Measurements from ENCODE around the gene SNN. TPM values are rescaled to one million over a fixed set of nuclear protein-coding genes. Genes with fewer than 3 reads are reported as not detected.

The SNN gene
- total RNA-seq (10 to 100 TPM in 6 of 7 donors, 1 to 10 TPM in 1; 8.0 to 40.3 (median 24.7) TPM), polyA plus RNA-seq (10 to 100 TPM; 18.0 to 18.3 TPM)
- long read RNA-seq, donor 1, transcript SNN-201 (2 exons, 3,312 nt): major isoform, 21 of 55 reads
- long read RNA-seq, donor 1, partial matches to known transcripts: 33 of 55 reads
- long read RNA-seq, donor 1, other reads (novel, unspliced or antisense): 1 of 55 reads
- long read RNA-seq, donor 2, transcript SNN-201 (2 exons, 3,312 nt): major isoform, 14 of 14 reads
- long read RNA-seq, donor 2, partial matches to known transcripts: 0 of 14 reads
- long read RNA-seq, donor 2, other reads (novel, unspliced or antisense): 0 of 14 reads
- long read RNA-seq, donor 3, transcript SNN-201 (2 exons, 3,312 nt): major isoform, 95 of 113 reads
- long read RNA-seq, donor 3, partial matches to known transcripts: 18 of 113 reads
- long read RNA-seq, donor 3, other reads (novel, unspliced or antisense): 0 of 113 reads

DNA sequence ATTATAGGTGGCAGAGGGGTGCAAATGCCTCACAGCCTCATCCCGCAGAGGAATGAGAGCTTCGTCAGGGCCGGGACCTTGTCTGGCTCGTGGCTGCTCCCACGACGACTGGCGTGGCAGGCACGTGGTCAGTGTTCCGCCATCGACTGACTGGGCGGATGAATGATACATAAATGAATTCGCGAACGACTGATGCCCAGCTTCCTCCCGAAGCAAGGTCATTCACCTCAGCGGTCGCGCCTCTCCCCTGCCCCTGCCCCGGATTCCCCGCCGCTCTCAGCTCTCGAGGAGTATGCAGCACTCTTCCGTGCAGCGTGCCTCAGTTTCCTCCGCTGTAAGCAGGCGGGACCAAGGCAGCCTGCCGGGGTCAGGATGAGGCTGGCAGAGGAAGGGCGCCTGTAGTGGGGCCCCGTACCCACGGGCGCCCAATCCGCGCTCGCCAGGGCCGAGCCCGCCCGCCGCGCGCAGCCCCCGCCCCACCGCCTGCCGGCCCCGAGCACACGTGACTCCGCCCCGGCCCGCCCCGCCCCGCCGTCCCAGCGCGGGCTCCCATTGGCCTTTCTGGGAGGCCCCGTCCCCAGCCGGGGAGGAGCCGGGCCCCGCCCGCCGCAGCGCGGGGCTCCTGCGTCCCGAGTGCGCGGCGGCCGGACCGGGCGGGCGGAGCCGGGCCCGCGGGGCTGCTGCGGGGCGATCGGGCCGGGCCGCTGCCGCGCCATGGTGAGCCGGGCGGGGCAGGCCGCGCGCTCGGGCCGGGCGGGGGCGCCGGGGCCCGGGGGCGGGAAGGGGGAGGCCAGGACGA lies at the start of gene SNN:
TSS of gene SNN (plus strand) at position 632 of the 799 bp plus-strand sequence. CDS start 7,605 bp downstream, outside the sequence.
- TF ChIP-seq POLR2A (IDR thresholded peaks at IDR 0.05) (no peak), EP300 (IDR thresholded peaks at IDR 0.05) (no peak)
- TF ChIP-seq, protein P1, sequence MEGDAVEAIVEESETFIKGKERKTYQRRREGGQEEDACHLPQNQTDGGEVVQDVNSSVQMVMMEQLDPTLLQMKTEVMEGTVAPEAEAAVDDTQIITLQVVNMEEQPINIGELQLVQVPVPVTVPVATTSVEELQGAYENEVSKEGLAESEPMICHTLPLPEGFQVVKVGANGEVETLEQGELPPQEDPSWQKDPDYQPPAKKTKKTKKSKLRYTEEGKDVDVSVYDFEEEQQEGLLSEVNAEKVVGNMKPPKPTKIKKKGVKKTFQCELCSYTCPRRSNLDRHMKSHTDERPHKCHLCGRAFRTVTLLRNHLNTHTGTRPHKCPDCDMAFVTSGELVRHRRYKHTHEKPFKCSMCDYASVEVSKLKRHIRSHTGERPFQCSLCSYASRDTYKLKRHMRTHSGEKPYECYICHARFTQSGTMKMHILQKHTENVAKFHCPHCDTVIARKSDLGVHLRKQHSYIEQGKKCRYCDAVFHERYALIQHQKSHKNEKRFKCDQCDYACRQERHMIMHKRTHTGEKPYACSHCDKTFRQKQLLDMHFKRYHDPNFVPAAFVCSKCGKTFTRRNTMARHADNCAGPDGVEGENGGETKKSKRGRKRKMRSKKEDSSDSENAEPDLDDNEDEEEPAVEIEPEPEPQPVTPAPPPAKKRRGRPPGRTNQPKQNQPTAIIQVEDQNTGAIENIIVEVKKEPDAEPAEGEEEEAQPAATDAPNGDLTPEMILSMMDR (IDR thresholded peaks at IDR 0.05): no peak
- Histone ChIP-seq H3K4me3 (peak within 1 kb of the TSS; percentile 66), H3K4me1 (ENCODE audit: insufficient read depth) (peaks cover 20% of the 10 kb centered on the region), H3K27me3 (no peaks in the 10 kb centered on the region), H3K36me3 (no peaks in the 10 kb centered on the region), H3K9me3 (no peaks in the 10 kb centered on the region), H3K27ac (peak within 1 kb of the TSS; percentile 60 to 64)
- intact Hi-C loops (cut with DNase I): loop anchor here in 1 of 4 donors (10.0 kb wide), 1 partner anchor 77 kb away; the partner anchor contains the start of gene TXNDC11
- WGBS, 3 donors: 2 to 9% (median 3%) methylated on average over 26 to 91 of the region's 93 CpGs
- peak; percentile 87 to 93 (median 90) for DNase-seq

DNA sequence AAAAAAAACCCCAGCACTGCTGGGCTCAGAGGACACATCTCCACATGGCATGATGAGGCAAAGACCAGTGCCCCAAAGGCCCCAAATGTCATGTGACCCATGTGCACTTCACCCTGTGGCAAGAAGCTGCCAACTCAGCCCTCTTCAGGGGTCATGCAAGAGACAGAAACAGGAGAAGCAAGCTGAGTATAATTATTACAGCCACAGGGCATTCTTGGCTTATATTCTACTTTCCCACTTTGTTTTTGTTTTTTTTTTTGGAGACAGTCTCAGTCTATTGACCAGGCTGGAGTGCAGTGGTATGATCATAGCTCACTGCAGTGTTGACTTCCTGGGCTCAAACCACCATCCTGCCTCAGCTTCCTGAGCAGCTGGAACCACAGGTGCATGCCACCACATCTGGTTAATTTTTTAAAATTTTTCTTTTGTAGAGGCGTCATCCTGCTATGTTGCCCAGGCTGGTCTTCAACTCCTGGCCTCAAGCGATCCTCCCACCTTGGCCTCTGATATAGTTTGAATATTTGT lies 48.9 kb upstream of the SNN start:
- Histone ChIP-seq H3K4me1 (ENCODE audit: insufficient read depth) (peaks cover 10% of the 10 kb centered on the region), H3K36me3 (no peaks in the 10 kb centered on the region), H3K27me3 (no peaks in the 10 kb centered on the region), H3K4me3 (no peak overlapping the region), H3K9me3 (no peaks in the 10 kb centered on the region), H3K27ac (no peak overlapping the region)
- TF ChIP-seq EP300 (IDR thresholded peaks at IDR 0.05): no peak
- DNase-seq: no peak
- intact Hi-C loops (cut with DNase I): no loop called here
- 86 to 92% (median 91%) methylated on average over 2 of the region's 2 CpGs for WGBS, 3 donors

DNA sequence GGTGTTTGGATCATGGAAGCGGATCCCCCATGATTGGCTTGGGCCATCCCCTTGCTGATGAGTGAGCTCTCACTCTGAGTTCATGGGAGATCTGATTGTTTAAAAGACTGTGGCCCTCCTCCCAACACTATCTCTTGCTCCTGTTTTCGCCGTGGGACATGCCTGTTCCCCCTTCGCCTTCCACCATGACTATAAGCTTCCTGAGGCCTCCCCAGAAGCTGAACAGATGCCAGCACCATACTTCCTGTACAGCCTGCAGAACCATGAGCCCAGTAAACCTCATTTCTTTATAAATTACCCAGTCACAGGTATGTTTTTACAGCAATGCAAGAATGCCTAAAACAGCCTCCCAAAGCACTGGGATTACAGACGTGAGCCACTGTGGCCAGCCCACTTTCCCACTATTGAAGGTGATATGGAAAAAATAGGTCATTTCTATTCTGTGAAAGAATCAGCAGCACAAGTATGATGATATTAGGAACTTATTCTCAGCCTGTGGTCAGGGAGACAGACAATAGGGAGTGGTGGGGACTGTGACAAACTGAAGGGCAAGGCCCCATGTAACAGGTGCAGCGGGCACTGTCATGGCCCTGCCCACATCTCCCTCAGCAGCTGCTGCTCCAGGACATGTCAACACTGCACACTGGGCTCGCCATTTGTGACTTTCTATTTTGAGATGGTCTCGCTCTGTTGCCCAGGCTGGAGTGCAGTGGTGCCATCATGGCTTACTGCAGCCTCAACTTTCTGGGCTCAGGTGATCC lies 47.8 kb upstream of the SNN start:
- Histone ChIP-seq H3K27ac (no peak overlapping the region), H3K27me3 (no peaks in the 10 kb centered on the region), H3K4me1 (ENCODE audit: insufficient read depth) (peaks cover 10% of the 10 kb centered on the region), H3K9me3 (no peaks in the 10 kb centered on the region), H3K36me3 (no peaks in the 10 kb centered on the region), H3K4me3 (no peak overlapping the region)
- no peak for DNase-seq
- intact Hi-C loops (cut with DNase I): no loop called here
- WGBS, 3 donors: 85 to 97% (median 95%) methylated on average over 8 of the region's 8 CpGs
- TF ChIP-seq, protein P1 (IDR thresholded peaks at IDR 0.05): no peak
- no peak for TF ChIP-seq POLR2A (IDR thresholded peaks at IDR 0.05)

DNA sequence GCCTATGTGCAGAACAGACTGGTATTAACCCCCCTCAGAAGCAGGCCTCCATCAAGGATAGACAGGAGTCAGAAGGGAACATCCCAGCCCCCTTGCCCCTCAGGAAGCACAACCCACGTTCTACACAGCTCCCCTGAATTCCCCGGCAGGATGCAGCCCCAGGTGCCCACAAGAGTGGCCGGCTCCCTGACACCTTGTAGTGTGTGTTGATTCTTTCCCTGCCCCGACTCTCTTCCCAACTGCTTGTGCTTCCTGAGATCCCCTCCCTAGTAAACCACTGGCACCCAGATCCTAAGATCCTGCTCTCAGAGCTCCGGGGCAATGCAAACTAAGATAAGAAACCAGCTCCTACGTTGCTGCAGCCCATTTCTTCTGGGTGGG lies 46.7 kb upstream of the SNN start:
- no peaks in the 10 kb centered on the region for H3K9me3 ChIP-seq
- no peaks in the 10 kb centered on the region for H3K27me3 ChIP-seq
- intact Hi-C loops (cut with DNase I): no loop called here
- H3K4me1 ChIP-seq (ENCODE audit: insufficient read depth): peaks cover 10% of the 10 kb centered on the region
- no peak for TF ChIP-seq POLR2A (IDR thresholded peaks at IDR 0.05)
- TF ChIP-seq, protein P1 (IDR thresholded peaks at IDR 0.05): no peak
- no peak for TF ChIP-seq EP300 (IDR thresholded peaks at IDR 0.05)
- H3K4me3 ChIP-seq: peak overlapping the region; percentile 0
- WGBS, 3 donors: 28 to 46% (median 37%) methylated on average over 6 of the region's 6 CpGs
- DNase-seq: no peak
- H3K36me3 ChIP-seq: no peaks in the 10 kb centered on the region
- H3K27ac ChIP-seq: peak overlapping the region in 1 of 2 donors; percentile 74

Measured in ovary (tissue), 10 donors.